Right lung (tissue), 5 donors: Measurements from ENCODE around the gene TMEM150C. TPM values are rescaled to one million over a fixed set of nuclear protein-coding genes. Genes with fewer than 3 reads are reported as not detected.
"Not testable (repeated sequence)": the region's sequence is repeated elsewhere in the genome, so short reads cannot be mapped to it uniquely, and the experiment has no call there.

Experiments used
- DNase-seq, 2 donors: peaks; one replicate each; pipeline ENCODE4 v3.0.0-alpha.2; 2013
- polyA plus RNA-seq, 5 donors: library from polyadenylated mRNA; unstranded; fragments of 120-200 nt; gene quantifications; one replicate each; pipeline versions ENCODE4 v1.2.1 to v1.2.3, GENCODE V29; 2013; ENCODE audit warnings: inconsistent platforms in 1 of 5, low replicate concordance in 1 of 5; ENCODE audit not compliant: insufficient read length in 5 of 5, insufficient read depth in 1 of 5

Gene TMEM150C
- polyA plus RNA-seq, 5 donors, result 14.5 to 18.2 (median 15.4) TPM

DNA sequence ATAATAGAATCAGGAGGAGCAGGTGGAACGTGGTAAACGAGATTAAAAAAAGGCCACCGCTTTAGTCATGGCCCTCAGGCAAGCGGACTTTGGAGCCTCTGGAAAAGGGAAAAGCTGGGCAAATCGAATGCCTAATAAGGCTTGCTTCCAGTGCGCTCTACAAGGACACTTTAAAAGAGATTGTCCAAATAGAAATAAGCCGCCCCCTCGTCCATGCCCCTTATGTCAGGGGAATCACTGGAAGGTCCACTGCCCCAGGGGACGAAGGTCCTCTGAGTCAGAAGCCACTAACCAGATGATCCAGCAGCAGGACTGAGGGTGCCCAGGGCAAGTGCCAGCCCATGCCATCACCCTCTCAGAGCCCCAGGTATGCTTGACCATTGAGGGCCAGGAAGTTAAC, 84.3 kb downstream of the TMEM150C start:
- not testable (repeated sequence) for DNase-seq

DNA sequence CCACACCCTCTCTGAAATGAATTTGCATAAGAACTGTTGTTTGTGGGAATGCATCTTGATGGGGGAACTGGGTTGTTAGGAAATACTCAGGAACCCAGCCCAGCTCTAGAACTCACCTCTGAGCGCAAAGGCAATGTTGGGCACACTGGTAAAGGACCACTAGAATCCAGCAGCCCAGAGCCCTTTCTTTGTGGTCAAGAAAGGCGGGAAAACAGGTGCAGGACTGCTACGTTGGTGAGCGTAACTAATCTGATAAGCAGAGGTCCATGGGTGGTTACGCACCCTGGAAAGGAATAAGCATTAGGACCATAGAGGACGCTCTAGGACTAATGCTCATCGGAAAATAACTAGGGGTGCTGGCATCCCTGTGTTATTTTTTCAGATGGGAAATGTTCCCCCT, 85.9 kb downstream of the TMEM150C start:
- DNase-seq, result not testable (repeated sequence)

DNA sequence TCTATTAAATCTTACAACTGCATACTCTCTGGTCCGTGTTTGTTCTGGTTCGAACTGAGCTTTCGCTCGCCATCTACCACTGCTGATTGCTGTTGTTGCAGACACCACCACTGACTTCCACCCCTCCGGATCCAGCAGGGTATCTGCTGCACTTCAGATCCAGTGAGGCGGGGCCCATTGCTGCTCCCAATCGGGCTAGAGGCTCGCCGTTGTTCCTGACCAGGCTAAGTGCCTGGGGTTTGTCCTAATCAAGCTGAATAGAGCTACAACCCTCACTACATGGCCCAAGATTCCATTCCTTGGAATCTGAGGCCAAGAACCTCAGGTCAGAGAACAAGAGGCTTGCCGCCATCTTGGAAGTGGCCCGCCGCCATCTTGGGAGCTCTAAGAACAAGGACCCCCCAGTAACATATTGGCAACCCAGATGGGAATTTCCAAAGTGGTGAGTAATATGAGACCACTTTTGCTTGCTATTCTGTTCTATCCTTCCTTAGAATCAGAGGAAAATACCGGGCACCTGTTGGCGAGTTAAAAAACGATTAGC, 88.1 kb downstream of the TMEM150C start:
- DNase-seq, result no peak

- DNase-seq, result not testable (repeated sequence)
Measured at GRCh38 chr4:82473080-82473479, 88.7 kb downstream of the TMEM150C start.

- DNase-seq, result no peak
Measured at GRCh38 chr4:82469791-82470345, 91.9 kb downstream of the TMEM150C start.

- DNase-seq, result no peak
Measured at GRCh38 chr4:82467471-82467870, 94.3 kb downstream of the TMEM150C start.

GRCh38 chr4:82463221-82463620, 98.6 kb downstream of the TMEM150C start:
- DNase-seq, result no peak

DNA sequence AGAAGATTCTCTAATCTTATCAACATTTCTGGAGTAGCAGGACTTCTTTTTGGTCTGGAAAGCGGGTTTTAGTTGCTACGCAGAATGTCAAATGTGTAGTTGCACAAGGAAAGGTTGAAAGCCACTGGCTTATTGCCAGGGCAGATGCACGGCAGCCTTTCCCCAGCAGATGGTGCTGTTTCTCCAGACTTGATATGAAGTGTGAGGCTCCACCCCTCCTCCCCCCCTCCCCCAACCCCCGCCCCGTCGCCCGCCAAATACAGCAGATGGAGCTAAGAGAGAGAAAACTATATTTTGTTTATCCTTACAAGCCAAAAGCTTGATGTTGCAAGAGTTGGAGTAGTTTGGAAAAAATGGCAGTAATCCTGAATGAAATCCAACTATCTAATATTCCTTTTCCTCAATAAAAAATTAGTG, 99.4 kb downstream of the TMEM150C start:
- peak; percentile 91 to 95 for DNase-seq

- DNase-seq, result no peak
Measured at GRCh38 chr4:82461710-82462109, 100.1 kb downstream of the TMEM150C start.

- DNase-seq, result no peak
Measured at GRCh38 chr4:82458729-82459128, 103.1 kb downstream of the TMEM150C start.

DNA sequence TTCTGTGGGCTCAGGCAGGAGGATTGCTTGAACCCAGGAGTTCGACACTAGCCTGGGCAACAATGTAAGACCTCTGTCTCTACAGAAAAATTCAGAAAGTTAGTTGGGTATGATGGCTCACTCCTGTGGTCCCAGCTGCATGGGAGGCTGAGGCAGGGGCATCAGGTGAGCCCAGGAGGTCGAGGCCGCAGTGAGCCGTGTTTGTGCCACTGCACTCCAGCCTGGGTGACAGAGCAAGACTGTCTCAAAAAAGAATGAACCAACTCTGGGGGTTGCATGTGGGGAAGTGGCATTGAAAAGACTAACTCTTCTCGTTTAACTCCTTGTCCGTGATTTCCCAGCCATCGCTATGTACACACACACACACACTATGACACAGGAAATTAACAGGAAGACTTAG, 104.5 kb downstream of the TMEM150C start:
- no peak for DNase-seq

- DNase-seq, result no peak
Measured at GRCh38 chr4:82452026-82452425, 109.8 kb downstream of the TMEM150C start.

DNA sequence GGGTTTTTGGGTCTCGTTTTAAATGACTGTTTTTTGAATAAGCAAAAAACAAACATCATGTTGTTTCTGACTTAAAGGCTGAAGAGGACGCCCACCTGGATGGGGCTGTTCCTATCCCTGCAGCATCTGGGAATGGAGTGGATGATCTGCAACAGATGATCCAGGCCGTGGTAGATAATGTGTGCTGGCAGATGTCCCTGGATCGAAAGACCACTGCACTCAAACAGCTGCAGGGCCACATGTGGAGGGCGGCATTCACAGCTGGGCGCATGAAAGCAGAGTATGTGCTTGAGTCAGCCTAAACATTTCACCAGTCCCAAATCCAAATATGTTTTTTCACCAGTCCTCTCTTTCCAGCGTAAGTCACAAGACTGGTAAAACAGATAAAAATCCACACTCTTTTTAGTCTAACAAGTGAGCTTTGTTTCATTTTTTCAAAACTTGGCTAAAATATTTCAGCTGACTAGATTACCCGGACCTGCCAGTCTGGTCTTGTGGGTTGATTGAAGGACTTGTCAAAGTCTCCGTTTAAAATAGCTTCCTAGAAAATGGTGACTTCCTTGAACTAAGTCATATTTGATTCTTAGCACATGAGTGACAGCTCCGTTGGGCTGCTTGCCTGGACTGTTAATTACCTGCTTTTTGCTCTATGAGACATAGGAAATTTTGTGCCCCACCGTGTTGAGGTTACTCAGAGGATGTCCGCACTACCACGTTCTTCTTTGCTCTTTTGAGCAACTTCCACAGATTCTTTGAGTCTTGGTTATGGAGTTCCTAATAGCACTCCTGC, 110.6 kb downstream of the TMEM150C start:
- no peak for DNase-seq

DNA sequence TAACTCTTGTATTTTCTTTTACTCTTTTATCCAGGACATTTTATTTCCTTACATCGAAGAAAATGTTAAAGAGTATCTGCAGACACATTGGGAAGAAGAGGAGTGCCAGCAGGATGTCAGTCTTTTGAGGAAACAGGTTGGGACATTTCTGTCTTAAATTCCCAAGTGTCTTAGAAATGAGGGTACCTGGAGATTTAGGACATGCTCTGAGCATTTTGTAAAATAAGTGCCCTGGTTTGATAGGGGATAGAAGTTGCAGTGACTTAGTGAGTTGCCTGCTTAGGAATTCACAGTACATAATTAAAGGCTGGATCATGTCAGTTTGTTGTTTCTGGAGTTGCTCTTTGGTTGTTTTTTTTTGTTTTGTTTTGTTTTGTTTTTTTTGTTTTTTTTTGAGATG, 113.9 kb downstream of the TMEM150C start:
- no peak for DNase-seq

DNA sequence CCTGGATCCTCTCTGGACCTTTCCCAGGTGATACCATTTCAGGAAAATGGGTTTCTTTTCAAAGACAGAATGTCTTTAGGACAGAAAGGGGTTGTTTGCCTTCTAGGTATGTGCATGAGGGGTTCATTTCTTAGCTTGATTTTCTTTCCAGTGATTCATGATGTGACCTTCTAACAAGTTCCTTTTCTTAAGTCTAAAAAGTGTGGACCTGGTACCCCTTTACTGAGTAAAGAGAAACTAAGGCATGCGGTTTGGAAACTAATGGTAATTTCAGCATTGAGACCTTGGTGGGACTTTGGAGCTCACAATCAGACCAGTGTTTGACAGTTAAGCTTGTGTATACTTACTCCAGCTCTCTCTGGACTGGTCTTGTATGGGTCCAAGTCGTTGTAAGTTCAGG, 122.7 kb downstream of the TMEM150C start:
- DNase-seq, result no peak

DNA sequence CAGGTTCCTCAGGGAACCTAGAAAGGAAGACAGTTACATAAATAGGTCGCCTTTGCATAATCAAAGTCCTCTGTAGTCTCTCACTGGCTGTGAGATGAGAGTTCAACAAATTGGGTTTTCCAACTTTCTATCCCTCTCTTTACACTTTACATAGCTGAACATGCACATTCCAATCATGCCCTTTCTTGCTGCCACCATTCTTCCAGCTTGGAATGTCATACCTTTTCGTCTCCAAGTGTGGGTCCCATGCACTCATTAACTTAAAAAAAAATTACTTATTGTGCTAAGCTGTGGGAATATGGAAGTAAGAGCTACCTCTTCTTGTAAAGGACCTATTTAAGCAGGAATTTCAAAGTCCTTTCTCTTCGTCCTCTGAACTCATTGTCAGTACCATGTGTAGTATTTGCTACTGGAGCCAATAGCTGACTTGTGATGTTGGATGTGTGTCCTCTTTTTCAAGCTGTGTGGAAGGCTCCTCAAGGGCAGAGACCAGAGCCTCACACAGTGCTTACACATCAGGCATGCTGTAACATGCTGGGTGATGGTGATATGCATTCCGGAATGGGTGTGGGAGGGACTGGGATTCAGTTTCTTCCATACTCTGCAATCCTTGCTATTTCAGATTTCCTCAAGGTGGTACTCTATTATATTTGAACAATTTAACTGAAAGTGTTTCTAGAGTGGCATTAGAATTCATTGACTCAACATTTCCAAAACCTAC, 124.3 kb downstream of the TMEM150C start:
- DNase-seq, result no peak

DNA sequence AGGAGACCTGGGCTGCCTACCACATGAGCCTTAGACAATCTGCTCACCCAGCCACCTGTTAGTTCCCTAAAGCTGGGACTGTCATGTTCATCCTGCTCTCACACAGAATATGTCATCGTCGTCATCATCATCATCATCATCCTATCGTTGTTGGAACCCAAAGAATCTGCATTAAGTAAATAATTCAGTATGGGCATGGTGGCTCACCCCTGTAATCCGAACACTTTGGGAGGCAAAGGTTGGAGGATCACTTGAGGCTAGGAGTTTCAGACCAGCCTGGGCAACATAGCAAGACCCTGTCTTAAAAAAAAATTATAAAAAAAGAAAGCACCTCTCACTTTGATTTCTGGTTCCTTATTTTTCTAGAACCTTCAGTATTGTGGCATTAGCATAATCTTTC, 125.0 kb downstream of the TMEM150C start:
- DNase-seq, result no peak

GRCh38 chr4:82436130-82436529, 125.7 kb downstream of the TMEM150C start:
- DNase-seq, result no peak

DNA sequence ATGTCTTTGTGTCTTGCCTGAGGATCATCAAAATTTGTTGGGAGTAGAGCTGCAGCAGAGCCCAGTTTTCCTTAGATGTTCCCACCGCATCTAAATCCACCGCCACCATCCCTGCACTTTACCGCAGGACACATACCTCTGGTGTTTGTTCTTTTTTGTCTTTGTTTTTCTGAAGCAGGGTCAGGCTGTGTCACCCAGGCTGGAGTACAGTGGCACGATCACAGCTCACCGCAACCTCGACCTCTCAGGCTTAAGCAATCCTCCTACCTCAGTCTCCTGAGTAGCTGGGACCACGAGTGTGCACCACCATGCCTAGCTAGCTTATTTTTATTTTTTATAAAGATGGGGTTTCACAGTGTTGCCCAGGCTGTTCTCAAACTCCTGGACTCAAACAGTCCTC, 126.8 kb downstream of the TMEM150C start:
- no peak for DNase-seq

GRCh38 chr4:82433791-82434190, 128.0 kb downstream of the TMEM150C start:
- no peak for DNase-seq
